Measurements from ENCODE around the gene SERPINB13.

DNA sequence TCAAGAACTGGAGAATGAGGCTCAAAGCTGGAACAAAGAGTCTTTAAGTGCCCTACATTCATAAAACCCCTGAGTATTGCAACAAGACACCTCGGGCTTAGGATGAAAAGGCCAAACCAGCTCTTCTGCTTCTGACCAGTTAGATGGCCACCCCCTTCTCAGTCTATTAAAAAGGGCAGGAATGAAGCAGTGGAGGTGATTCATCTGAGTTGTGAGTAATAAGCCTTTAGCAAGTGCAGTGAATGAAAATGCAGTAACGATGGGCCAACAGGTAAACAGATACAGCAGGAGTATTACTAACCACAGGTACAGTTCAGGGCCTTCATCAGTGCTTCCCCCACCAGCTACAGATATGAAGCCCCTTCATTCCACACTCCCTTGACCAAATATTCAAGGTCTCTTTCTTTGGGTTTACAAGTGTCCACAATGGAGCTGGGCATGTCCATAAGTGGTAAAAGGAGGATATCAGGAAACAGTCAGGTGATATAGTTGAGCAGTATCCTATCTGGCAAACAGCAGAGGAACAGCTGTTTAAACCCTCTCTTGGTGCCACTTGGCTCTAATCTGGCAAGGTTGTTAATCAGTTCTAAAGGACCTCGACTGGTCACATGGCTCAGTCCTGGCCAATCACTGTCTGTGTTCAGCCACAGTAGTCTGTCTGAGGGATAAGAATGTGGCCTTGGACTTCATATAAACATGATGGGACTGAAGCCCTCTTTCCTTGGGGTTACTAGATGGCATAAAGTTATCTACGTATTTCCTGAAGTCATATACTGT is 17.8 kb downstream of the SERPINB13 start:
- TF ChIP-seq, protein P1, sequence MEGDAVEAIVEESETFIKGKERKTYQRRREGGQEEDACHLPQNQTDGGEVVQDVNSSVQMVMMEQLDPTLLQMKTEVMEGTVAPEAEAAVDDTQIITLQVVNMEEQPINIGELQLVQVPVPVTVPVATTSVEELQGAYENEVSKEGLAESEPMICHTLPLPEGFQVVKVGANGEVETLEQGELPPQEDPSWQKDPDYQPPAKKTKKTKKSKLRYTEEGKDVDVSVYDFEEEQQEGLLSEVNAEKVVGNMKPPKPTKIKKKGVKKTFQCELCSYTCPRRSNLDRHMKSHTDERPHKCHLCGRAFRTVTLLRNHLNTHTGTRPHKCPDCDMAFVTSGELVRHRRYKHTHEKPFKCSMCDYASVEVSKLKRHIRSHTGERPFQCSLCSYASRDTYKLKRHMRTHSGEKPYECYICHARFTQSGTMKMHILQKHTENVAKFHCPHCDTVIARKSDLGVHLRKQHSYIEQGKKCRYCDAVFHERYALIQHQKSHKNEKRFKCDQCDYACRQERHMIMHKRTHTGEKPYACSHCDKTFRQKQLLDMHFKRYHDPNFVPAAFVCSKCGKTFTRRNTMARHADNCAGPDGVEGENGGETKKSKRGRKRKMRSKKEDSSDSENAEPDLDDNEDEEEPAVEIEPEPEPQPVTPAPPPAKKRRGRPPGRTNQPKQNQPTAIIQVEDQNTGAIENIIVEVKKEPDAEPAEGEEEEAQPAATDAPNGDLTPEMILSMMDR (IDR thresholded peaks at IDR 0.05): no peak
- TF ChIP-seq EZH2 (IDR thresholded peaks at IDR 0.05; ENCODE audit: borderline replicate concordance, insufficient read depth, low read depth, low read length, poor library complexity, severe bottlenecking): no peak
